Sigmoid colon (tissue), 4 donors: ENCODE measurements around the gene GNG13.

Source experiments
- CTCF ChIP-seq, 4 experiments: fragments of 450-650 bp in 3 of 4; fragments of 200-600 bp in 1 of 4; IDR thresholded peaks; one replicate each; pipeline ENCODE4 v1.5.1; 2016 to 2019; ENCODE audit warnings: antibody characterized with exemption in 4 of 4, mild to moderate bottlenecking in 3 of 4, moderate library complexity in 2 of 4
- POLR2A ChIP-seq, 2 donors: fragments of 450-650 bp; IDR thresholded peaks; one replicate each; pipeline ENCODE4 v1.6.1; 2016; ENCODE audit warnings: antibody characterized with exemption in 2 of 2, mild to moderate bottlenecking in 2 of 2, moderate library complexity in 2 of 2
- POLR2AphosphoS5 ChIP-seq, 4 donors: sonication (generic); formaldehyde crosslinking; IDR thresholded peaks; one replicate each; pipeline ENCODE4 v1.6.1; 2017; ENCODE audit warnings: antibody characterized with exemption in 4 of 4

- TF ChIP-seq CTCF (IDR thresholded peaks at IDR 0.05): no peak
- no peak for TF ChIP-seq POLR2AphosphoS5 (IDR thresholded peaks at IDR 0.05)
- TF ChIP-seq POLR2A (IDR thresholded peaks at IDR 0.05): no peak
Measured at GRCh38 chr16:797120-797420, 3.5 kb downstream of the GNG13 start.
